IMR-90 (cell line): ENCODE measurements around the gene ARF1. TPM values are rescaled to one million over a fixed set of nuclear protein-coding genes. Genes with fewer than 3 reads are reported as not detected.

Experiments used
- ATAC-seq: fragments of 200-7000 bp; cut with Tn5 transposase; 2 replicates; pipeline ENCODE4 v1.9.1; 2020; ENCODE audit warnings: low read depth, mild to moderate bottlenecking, moderate library complexity
- BruUV-seq: library from RNA; stranded (reverse); fragments of 400-500 nt; replicated peaks from 2 replicates; lab custom pipeline; 2021; lab: Mats Ljungman, UMichigan
- CTCF ChIA-PET: fragments of 300-600 bp; formaldehyde crosslinking; extraction: SDS; loops from one replicate; lab custom pipeline; 2021; ENCODE audit warnings: antibody characterized with exemption; lab: Yijun Ruan, JAX
- POLR2A ChIA-PET: fragments of 300-600 bp; sonication (Branson Sonifier 250); formaldehyde crosslinking; loops from one replicate; lab custom pipeline; 2022; ENCODE audit warnings: antibody characterized with exemption; ENCODE audit not compliant: unreplicated experiment; lab: Charles Lee
- DNase-seq: peaks from one replicate; pipeline ENCODE4 v3.0.0; 2013
- H2AFZ ChIP-seq: replicated peaks from 2 replicates; pipeline ENCODE3; 2013; ENCODE audit warnings: low read length, mild to moderate bottlenecking; ENCODE audit not compliant: poor library complexity
- H2AK5ac ChIP-seq: 2 replicates; pipeline ENCODE4 v1.6.1; 2013; ENCODE audit warnings: low read depth, low read length, inconsistent platforms
- H2AK9ac ChIP-seq: replicated peaks from 2 replicates; pipeline ENCODE3; 2013; ENCODE audit warnings: mild to moderate bottlenecking, low read depth, low read length, moderate library complexity; ENCODE audit not compliant: poor library complexity
- H2BK120ac ChIP-seq: 2 replicates; pipeline ENCODE4 v1.6.1; 2013; ENCODE audit warnings: low read depth, low read length, inconsistent platforms
- H2BK15ac ChIP-seq: 3 replicates; pipeline ENCODE4 v1.6.1; 2013; ENCODE audit warnings: low read depth, low read length, inconsistent platforms
- H2BK20ac ChIP-seq: 2 replicates; pipeline ENCODE4 v1.6.1; 2013; ENCODE audit warnings: low read depth, mild to moderate bottlenecking, inconsistent platforms, low read length, moderate library complexity
- H2BK5ac ChIP-seq: 2 replicates; pipeline ENCODE4 v1.6.1; 2013; ENCODE audit warnings: mild to moderate bottlenecking, low read depth, low read length, inconsistent platforms; ENCODE audit not compliant: poor library complexity, severe bottlenecking
- H3K14ac ChIP-seq: replicated peaks from 2 replicates; pipeline ENCODE4 v1.6.1; 2013; ENCODE audit warnings: low read depth, low read length, inconsistent platforms
- H3K18ac ChIP-seq: 2 replicates; pipeline ENCODE4 v1.6.1; 2013; ENCODE audit warnings: low read depth, low read length, control low read depth
- H3K23ac ChIP-seq: 2 replicates; pipeline ENCODE4 v1.6.1; 2013; ENCODE audit warnings: low read depth, low read length, inconsistent platforms
- H3K27ac ChIP-seq: 2 replicates; pipeline ENCODE4 v1.5.1; 2013; ENCODE audit warnings: mild to moderate bottlenecking, control low read depth, low read length; ENCODE audit not compliant: insufficient read depth
- H3K27me3 ChIP-seq: 2 replicates; pipeline ENCODE4 v1.6.1; 2013; ENCODE audit warnings: low read length; ENCODE audit not compliant: control insufficient read depth, insufficient read depth
- H3K36me3 ChIP-seq: 2 replicates; pipeline ENCODE4 v1.6.1; 2013; ENCODE audit warnings: low read length, mixed read lengths; ENCODE audit not compliant: control insufficient read depth, insufficient read depth
- H3K4ac ChIP-seq: 2 replicates; pipeline ENCODE4 v1.6.1; 2013; ENCODE audit warnings: low read depth, low read length, inconsistent platforms
- H3K4me1 ChIP-seq: 2 replicates; pipeline ENCODE4 v1.6.1; 2013; ENCODE audit warnings: low read length, mixed read lengths; ENCODE audit not compliant: control insufficient read depth, insufficient read depth
- H3K4me2 ChIP-seq: 2 replicates; pipeline ENCODE4 v1.6.1; 2013; ENCODE audit warnings: low read depth, mild to moderate bottlenecking, control low read depth, low read length, moderate library complexity
- H3K4me3 ChIP-seq: 2 replicates; pipeline ENCODE4 v1.5.1; 2013; ENCODE audit warnings: low read depth, mild to moderate bottlenecking, control low read depth, low read length, moderate library complexity; ENCODE audit not compliant: insufficient read depth
- H3K56ac ChIP-seq: 2 replicates; pipeline ENCODE4 v1.6.1; 2013; ENCODE audit warnings: low read length, inconsistent platforms; ENCODE audit not compliant: insufficient read depth; ENCODE audit errors: extremely low read depth
- H3K79me1 ChIP-seq, 2 experiments: 2 replicates each; pipeline ENCODE4 v1.6.1; 2013; ENCODE audit warnings: low read length in 2 of 2, inconsistent platforms in 1 of 2, low read depth in 1 of 2
- H3K9ac ChIP-seq: 2 replicates; pipeline ENCODE4 v1.6.1; 2013; ENCODE audit warnings: low read depth, low read length, control low read depth
- H3K9me1 ChIP-seq: 2 replicates; pipeline ENCODE4 v1.6.1; 2013; ENCODE audit warnings: low read length, inconsistent platforms; ENCODE audit not compliant: insufficient read depth
- H3K9me3 ChIP-seq: 2 replicates; pipeline ENCODE4 v1.6.1; 2013; ENCODE audit warnings: low read length; ENCODE audit not compliant: control insufficient read depth, insufficient read depth
- H4K20me1 ChIP-seq: 2 replicates; pipeline ENCODE4 v1.6.1; 2013; ENCODE audit warnings: low read length, inconsistent platforms; ENCODE audit not compliant: insufficient read depth
- H4K5ac ChIP-seq: 2 replicates; pipeline ENCODE4 v1.6.1; 2013; ENCODE audit warnings: mild to moderate bottlenecking, low read depth, low read length, control low read depth
- H4K8ac ChIP-seq, 2 experiments: 2 replicates each; pipeline ENCODE4 v1.6.1; 2013; ENCODE audit warnings: low read depth in 2 of 2, low read length in 2 of 2, control low read depth in 1 of 2, inconsistent platforms in 1 of 2
- H4K91ac ChIP-seq: 2 replicates; pipeline ENCODE4 v1.6.1; 2013; ENCODE audit warnings: low read depth, low read length, inconsistent platforms; ENCODE audit not compliant: insufficient read depth
- WGBS, 2 experiments: methylation state at CpG; one replicate each; pipeline versions ENCODE4 v1.1.5 to v1.1.7; 2013; ENCODE audit warnings: missing lambda C conversion rate in 2 of 2; ENCODE audit not compliant: insufficient read length in 1 of 2; ENCODE audit errors: extremely low coverage in 2 of 2; 5-methylcytosine and 5-hydroxymethylcytosine counted together
- dilution Hi-C: fragments of 300-500 bp; cut with HindIII; formaldehyde crosslinking; loops from one replicate; pipeline ENCODE4 v1.14.3; 2018; ENCODE audit warnings: low sequenced_read_pairs; ENCODE audit not compliant: unreplicated experiment
- in situ Hi-C: fragments of 300-500 bp; cut with MboI; formaldehyde crosslinking; loops from 3 replicates; pipeline ENCODE4 v1.14.3; 2019; ENCODE audit warnings: low sequenced_read_pairs, inconsistent platforms, mixed read lengths
- intact Hi-C: fragments of 100-400 bp; cut with micrococcal nuclease; formaldehyde crosslinking; loops from 2 replicates; pipeline ENCODE4 v1.10.0; 2022
- polyA plus RNA-seq, 3 experiments: library from polyadenylated mRNA; depleted of rRNA; stranded (reverse); fragments of >200 nt; gene quantifications; 2 replicates each; pipeline ENCODE4 v1.2.3, GENCODE V29; 2012; ENCODE audit warnings: low replicate concordance in 1 of 3
- total RNA-seq: library from RNA; depleted of rRNA; stranded (reverse); fragments of >200 nt; gene quantifications from 2 replicates; pipeline ENCODE4 v1.2.3, GENCODE V29; 2012
- TF ChIP-seq, protein P1 (sequence below): fragments of 150-350 bp; IDR thresholded peaks from 2 replicates; pipeline ENCODE4 v1.6.1; 2016; ENCODE audit warnings: low read depth, mild to moderate bottlenecking, low read length, moderate library complexity, borderline replicate concordance

ARF1 gene
- total and polyA plus RNA-seq, 2 of the 4 experiments (the other 2 are of a cell fraction) = 330 to 1,100 TPM

DNA sequence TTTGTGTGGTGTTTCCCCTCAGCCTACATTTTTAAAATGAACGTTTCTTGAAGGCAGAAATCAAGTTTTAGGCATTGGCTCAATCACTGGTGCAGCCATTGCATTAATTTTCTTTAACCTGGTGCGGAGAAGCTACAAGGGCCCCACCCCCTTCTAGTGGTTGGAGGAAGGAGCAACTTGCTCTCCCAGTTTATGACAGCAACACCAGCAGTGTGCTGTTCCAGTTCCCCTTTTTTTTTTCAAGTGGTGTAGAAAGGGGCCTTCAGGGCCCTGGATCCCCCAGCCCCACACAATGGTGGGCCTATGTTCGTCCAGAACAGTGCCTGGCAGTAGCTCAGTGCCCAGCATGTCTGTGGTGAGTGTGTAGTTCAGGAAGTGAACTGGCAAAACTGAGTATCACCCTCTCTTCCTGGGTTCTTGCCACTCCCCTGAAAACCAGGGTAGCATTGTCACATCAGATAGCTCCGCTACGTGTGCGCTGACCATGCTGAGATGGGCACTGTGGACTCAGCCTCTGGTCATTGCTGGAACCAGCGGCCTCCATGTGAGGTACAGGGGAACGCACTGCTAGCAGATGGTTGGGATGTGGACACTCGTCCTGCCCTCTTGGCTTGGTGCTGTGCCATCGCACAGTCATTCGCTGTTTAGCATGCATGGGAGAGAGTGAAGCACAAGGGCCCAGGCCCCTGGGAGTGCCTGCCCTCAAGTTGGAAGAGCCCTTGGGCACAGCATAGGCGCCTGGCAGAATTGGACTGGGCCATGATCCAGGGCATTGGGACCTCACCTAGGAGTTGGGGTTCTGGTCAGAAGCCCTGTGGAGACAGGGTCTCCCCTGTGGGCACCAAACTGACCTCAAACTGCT is 7.2 kb downstream of the ARF1 start:
- peaks cover 25% of the 10 kb centered on the region for H3K36me3 ChIP-seq
- CTCF ChIA-PET = interaction anchor here (0.7 kb wide), 1 partner anchor 57 kb away, joined by 3 read pairs; no protein-coding TSS in a partner anchor

More for the DNA sequence above, 7.2 kb downstream of the ARF1 start:
- Histone ChIP-seq H2AK5ac (no peak overlapping the region), H3K4me1 (peaks cover 38% of the 10 kb centered on the region), H2BK15ac (no peak overlapping the region), H3K27ac (no peak overlapping the region), H3K4me2 (no peak overlapping the region; the same call in 1 of the 2 replicates), H2BK120ac (no peak overlapping the region), H3K23ac (no peak overlapping the region), H3K27me3 (no peaks in the 10 kb centered on the region), H3K4ac (no peak overlapping the region), H4K91ac (no peak overlapping the region), H3K9ac (no peak overlapping the region), H3K14ac (no peak overlapping the region), H4K8ac (no peak overlapping the region), H2BK20ac (no peak overlapping the region), H2BK5ac (no peak overlapping the region), H4K5ac (no peak overlapping the region), H3K56ac (no peak overlapping the region), H3K79me1 (peaks cover 0 to 51% of the 10 kb centered on the region in 2 experiments; a peak in 1 of 4 replicates), H3K4me3 (no peak overlapping the region), H2AK9ac (peak overlapping the region; percentile 10), H2AFZ (no peak overlapping the region), H4K20me1 (peaks cover 100% of the 10 kb centered on the region), H3K9me1 (peaks cover 48% of the 10 kb centered on the region), H3K9me3 (peaks cover 8% of the 10 kb centered on the region; the same call in 1 of the 2 replicates), H3K18ac (no peak overlapping the region)
- in situ Hi-C loops = loop anchor here (10.0 kb wide), 1 partner anchor 325 kb away; no protein-coding TSS in a partner anchor
- no peak for ATAC-seq
- no TSS peak for BruUV-seq
- dilution Hi-C loops = no loop called here
- intact Hi-C loops = loop anchor here (10.0 kb wide), 1 partner anchor 605 kb away; no protein-coding TSS in a partner anchor
- TF ChIP-seq, protein P1, sequence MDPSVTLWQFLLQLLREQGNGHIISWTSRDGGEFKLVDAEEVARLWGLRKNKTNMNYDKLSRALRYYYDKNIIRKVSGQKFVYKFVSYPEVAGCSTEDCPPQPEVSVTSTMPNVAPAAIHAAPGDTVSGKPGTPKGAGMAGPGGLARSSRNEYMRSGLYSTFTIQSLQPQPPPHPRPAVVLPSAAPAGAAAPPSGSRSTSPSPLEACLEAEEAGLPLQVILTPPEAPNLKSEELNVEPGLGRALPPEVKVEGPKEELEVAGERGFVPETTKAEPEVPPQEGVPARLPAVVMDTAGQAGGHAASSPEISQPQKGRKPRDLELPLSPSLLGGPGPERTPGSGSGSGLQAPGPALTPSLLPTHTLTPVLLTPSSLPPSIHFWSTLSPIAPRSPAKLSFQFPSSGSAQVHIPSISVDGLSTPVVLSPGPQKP = no peak
- DNase-seq = no peak
- POLR2A ChIA-PET = no interaction called here
- WGBS, 2 experiments = 98% methylated on average over 5 of the region's 12 CpGs; no CpG with 5 or more reads in 1 of the 2 experiments
